ENCODE data around the gene TXLNB.

TXLNB gene

DNA sequence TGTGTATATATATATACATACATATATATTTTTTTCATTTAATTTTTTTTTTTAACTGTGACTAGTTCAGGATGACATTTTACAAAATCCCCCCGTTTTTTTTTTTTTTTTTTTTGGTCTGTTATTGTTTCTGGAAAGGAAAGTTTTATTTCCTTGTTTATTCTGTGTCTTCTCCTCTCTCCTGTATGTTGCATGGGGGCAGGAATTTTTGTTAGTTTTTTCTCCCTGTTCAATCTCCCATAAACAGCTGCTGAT, 32.4 kb upstream of the TXLNB start:
- Mint-ChIP-seq H3K4me1 (peaks cover 35% of the 10 kb centered on the region), H3K9me3 (peaks cover 19% of the 10 kb centered on the region), H3K27ac (peak overlapping the region; percentile 95), H3K27me3 (peaks cover 2% of the 10 kb centered on the region), H3K36me3 (ENCODE audit: low read depth) (peaks cover 11% of the 10 kb centered on the region), H3K4me3 (peak overlapping the region; percentile 70)
- no peak for DNase-seq
- no peak for ATAC-seq

DNA sequence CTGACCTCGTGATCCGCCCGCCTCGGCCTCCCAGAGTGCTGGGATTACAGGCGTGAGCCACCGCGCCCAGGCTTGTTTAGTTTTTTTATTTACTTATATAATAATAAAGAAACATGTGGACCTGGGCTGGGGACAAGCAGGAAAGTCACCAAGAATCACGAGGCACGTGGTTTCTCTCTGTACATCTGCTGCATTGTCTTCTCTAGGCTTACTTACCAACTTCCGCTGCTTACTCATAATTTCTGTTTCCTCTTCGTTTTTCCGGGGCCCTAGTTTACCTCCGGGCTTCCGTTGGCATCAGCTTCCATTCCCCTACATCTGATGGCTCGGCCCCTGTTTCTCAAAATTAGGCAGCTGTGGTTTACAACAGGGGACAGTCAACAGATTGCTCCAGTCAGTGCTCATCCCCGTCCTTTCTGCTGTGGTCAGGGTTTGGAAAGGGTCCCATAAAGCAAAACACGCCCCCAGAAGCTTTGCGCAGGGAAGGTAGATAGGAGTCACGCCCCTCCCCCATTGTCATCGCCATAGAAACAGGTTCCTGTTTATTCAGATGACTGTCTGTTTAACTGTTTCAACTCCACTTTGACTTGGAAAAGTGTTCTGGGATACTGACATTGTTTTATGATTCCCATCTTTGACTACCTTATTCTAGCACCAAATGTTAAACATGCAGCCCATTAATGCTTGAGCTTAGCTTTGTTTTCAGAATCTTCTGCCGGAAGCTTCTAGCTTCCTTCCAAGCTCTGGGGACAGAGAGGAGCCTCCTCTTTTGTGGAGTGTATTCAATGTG, 31.9 kb upstream of the TXLNB start:
- DNase-seq = peak; percentile 74
- Mint-ChIP-seq H3K27ac (peak overlapping the region; percentile 95), H3K27me3 (peaks cover 2% of the 10 kb centered on the region), H3K9me3 (peaks cover 15% of the 10 kb centered on the region), H3K4me3 (peak overlapping the region; percentile 70), H3K4me1 (peaks cover 34% of the 10 kb centered on the region), H3K36me3 (ENCODE audit: low read depth) (peaks cover 11% of the 10 kb centered on the region)
- peak; percentile 94 for ATAC-seq

DNA sequence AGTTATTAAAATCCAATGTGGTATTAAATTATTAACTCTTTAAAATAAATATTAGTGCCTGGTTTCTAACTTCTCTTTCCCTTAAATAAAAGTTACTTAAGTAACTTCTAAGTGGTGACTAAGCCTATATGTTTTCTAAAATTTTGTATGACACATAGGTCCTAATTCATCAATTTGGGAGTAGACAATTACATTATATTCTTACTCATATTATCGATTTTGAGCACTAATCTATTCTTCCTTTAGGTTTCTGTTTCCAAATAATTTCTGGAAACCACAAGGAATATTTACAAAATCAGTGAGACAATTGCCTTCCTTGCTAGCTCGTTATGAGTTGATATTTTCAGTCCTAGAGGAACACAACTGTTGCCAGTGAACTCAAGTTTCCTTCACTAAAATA, 28.3 kb upstream of the TXLNB start:
- peaks cover 11% of the 10 kb centered on the region for H3K36me3 Mint-ChIP-seq (ENCODE audit: low read depth)
- ATAC-seq (no peak), DNase-seq (no peak)
- H3K27me3 Mint-ChIP-seq = peaks cover 2% of the 10 kb centered on the region
- H3K4me3 Mint-ChIP-seq = no peak overlapping the region
- H3K9me3 Mint-ChIP-seq = peaks cover 12% of the 10 kb centered on the region
- H3K27ac Mint-ChIP-seq = no peak overlapping the region
- peaks cover 33% of the 10 kb centered on the region for H3K4me1 Mint-ChIP-seq

DNA sequence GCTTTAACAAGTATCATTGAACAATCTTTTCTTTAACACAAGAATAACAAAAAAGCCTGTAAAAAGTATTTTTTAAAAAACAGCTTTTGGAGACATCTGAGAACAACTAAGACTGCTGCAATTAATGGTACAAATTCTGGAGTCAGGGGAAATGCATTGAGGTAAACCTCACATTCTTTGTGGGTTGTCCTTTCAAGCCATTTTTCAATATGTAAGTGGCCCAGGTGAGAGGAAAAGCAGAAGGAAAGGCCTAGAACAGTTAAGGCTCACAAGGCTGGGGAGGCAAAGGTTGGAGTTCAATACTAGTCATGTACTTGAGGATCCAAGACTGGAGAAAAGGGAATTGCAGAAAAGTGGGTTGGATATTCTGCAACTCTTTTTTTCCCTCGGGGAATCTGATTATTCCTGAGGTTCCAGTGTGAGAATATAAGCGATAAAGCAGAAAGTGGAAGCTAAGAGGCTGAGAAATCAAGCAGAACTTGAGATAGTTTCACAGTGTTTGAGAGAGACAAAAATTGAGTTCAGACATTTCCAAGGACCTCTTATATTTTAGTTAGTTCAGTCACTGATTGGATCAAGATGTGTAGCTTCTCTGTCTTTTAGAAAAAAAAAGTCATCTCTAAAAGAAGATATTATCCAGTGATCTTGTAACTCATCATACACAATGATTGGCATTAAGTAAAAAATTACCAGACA, 25.0 kb upstream of the TXLNB start:
- DNase-seq (no peak), ATAC-seq (no peak)
- no peak overlapping the region for H3K4me3 Mint-ChIP-seq
- H3K27me3 Mint-ChIP-seq = no peaks in the 10 kb centered on the region
- H3K27ac Mint-ChIP-seq = no peak overlapping the region
- peaks cover 10% of the 10 kb centered on the region for H3K4me1 Mint-ChIP-seq
- H3K36me3 Mint-ChIP-seq (ENCODE audit: low read depth) = no peaks in the 10 kb centered on the region
- H3K9me3 Mint-ChIP-seq = peaks cover 3% of the 10 kb centered on the region

DNA sequence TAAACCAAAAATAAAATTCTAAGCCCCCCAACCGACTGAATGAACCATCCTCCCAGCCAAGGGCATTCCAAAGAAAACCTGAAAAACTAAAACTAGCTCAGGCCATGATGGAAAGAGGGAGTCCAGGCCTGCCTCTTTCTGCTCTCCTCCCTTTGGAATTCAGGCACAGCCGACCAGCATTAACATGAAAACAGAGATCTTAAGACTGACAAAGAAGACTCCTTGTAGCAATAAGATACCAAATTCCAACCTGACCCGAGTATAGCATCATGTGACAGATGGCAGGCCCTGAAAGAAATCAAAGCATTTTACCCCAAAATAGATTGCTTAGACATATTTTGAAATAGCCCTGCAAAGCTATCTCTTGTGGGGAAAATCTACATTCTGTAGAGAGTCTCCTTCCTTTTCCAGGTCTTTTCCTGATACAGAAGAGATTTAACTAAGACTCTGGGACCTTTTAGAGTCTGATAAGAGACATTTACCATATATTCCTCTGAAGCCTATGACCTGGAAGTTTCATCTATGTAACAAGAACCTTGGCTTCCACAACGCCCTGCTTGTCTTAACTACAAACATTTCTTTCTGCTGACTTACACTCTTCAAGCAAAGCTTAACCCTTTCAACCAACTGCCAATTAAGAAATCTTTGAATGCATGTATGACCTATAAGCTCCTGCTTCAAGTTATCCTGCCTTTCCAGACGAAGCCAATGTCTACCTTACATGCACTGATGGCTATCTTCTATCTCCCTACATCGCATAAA, 22.2 kb upstream of the TXLNB start:
- no peaks in the 10 kb centered on the region for H3K27me3 Mint-ChIP-seq
- H3K36me3 Mint-ChIP-seq (ENCODE audit: low read depth) = no peaks in the 10 kb centered on the region
- H3K4me1 Mint-ChIP-seq = peaks cover 12% of the 10 kb centered on the region
- H3K9me3 Mint-ChIP-seq = peaks cover 3% of the 10 kb centered on the region
- DNase-seq (no peak), ATAC-seq (no peak)
- H3K4me3 Mint-ChIP-seq = no peak overlapping the region
- no peak overlapping the region for H3K27ac Mint-ChIP-seq

DNA sequence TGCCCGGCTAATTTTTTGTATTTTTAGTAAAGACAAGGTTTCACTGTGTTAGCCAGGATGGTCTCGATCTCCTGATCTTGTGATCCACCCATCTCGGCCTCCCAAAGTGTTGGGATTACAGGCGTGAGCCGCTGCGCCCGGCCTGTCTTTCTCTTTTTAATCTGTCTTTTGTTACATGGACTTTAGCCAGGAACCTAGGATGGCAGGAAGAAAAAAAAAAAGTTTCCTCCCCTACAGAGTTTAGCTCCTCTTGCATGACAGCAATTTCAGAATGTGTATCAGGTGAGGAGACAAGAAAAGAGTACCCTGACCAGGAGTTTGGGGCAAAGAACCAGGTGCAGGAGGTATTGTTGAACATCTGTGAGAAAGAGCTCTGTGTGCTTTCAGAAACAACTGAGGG, 21.4 kb upstream of the TXLNB start:
- ATAC-seq (no peak), DNase-seq (no peak)
- Mint-ChIP-seq H3K36me3 (ENCODE audit: low read depth) (no peaks in the 10 kb centered on the region), H3K27me3 (no peaks in the 10 kb centered on the region), H3K4me1 (peaks cover 19% of the 10 kb centered on the region), H3K4me3 (no peak overlapping the region), H3K9me3 (peaks cover under 1% of the 10 kb centered on the region), H3K27ac (no peak overlapping the region)

DNA sequence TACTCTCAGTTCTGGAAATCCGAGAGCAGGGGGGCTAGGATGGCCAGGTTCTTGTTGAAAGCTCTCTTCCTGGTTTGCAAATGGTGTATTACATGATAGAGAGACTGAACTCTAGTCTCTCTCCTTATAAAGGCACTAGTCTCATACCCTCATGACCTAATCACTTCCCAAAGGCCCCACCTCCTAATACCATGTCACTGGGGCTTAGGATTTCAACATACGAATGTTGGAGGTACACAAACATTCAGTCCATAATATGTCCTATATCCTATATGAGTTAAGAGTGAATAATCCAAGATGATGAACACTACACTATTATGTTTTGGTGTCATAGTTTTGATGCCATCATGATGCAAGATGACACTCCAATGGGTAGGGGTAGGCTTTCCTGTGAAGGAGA, 20.0 kb upstream of the TXLNB start:
- Mint-ChIP-seq H3K4me3 (no peak overlapping the region), H3K9me3 (no peaks in the 10 kb centered on the region), H3K27ac (no peak overlapping the region), H3K36me3 (ENCODE audit: low read depth) (no peaks in the 10 kb centered on the region), H3K27me3 (no peaks in the 10 kb centered on the region), H3K4me1 (peaks cover 24% of the 10 kb centered on the region)
- no peak for ATAC-seq
- no peak for DNase-seq

DNA sequence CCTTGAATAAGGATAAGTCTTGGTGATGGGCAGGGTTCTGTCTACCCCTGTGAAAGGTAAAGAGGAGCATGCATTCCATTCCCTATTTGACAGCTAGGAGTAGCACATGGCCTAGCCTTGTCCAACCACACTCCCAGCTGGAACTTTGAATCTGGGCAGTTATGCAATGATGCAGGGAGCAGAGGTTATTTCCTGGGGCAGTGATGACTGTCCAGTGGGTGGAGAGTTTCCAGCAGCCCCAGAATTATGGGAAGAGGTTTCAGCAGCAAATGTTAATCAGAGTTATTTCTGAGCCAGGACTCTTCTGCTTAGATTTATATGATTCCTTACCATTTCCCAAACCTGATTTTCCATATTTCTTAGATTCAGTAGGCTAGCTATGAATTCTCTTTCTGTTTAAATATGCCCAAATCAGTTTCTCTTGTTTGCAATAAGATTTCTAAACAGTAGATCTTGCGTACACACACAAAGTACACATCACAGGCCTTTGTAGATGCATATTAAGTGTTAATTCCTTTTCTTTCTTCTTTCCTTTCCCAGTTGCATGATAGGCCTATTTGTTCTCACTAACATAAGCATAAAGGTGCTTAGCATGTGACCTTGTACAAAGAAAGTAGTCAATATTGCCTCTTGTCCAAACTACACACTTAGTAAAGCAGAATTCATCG, 17.3 kb upstream of the TXLNB start:
- DNase-seq (no peak), ATAC-seq (peak; percentile 33)
- peaks cover 17% of the 10 kb centered on the region for H3K4me1 Mint-ChIP-seq
- H3K27ac Mint-ChIP-seq = no peak overlapping the region
- no peaks in the 10 kb centered on the region for H3K27me3 Mint-ChIP-seq
- no peaks in the 10 kb centered on the region for H3K36me3 Mint-ChIP-seq (ENCODE audit: low read depth)
- no peaks in the 10 kb centered on the region for H3K9me3 Mint-ChIP-seq
- H3K4me3 Mint-ChIP-seq = no peak overlapping the region

DNA sequence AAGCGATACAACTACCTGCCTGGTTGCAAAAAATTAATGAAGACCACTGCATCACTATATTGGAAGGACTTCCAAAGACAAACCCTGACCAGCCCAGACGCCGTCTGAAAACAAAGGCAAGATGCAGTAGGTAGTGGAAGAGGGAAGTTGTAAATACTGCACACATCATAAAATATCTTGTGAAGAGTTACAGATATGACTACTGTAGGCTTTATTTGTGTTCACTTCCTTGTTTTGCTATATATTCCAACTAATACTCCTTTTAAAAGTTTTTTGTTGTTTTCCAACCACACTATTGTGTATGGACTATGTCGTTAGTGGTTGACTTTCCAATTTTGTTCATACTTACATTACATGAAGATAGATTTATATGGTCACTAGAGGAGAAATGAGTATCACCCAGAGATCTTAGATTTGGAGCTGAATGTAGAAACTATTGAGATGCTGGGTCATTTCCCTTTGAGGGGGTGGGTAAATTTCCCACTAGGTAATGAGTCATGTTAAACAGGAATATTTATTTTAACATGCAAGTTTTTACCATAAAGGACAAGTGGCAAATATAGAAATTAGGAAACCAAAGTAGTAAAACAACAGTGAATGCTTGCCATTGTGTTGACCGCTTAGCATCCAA, 16.6 kb upstream of the TXLNB start:
- H3K27ac Mint-ChIP-seq = peak overlapping the region; percentile 78
- peak; percentile 72 for ATAC-seq

DNA sequence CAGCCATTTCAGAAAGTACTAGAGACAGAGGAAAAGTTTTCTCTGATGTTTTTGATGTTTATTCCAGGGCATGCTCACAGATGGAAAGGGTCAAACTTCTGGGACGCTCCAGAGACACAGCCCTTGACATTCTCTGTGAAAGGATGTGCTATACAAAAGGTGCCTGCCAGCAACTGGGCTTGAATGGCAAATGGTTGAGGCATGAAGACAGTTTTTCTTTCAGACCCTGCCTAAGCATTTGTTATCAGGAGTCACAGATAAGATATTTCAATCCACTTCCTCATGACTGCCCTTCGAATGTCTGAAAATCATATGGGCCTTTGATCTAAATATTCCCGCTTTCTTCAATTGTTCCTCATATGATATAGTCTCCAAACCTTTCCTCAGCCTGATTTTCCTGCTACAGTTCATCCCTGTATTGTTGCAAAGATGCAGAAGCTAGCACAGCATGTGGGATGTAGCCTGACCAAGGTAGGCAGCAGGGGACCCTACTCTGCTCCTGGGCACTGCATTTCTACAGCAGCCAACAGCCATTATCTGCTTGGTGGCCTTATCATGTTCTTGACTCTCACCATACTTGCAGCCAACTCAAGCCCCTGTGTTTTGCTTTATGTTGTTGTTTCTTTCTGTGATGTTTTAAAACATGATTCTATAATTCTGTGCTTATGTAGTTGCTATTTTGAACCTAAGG, 14.6 kb upstream of the TXLNB start:
- Mint-ChIP-seq H3K27ac (no peak overlapping the region), H3K9me3 (no peaks in the 10 kb centered on the region), H3K4me1 (peaks cover 20% of the 10 kb centered on the region), H3K27me3 (no peaks in the 10 kb centered on the region), H3K4me3 (no peak overlapping the region), H3K36me3 (ENCODE audit: low read depth) (no peaks in the 10 kb centered on the region)
- ATAC-seq = no peak
- DNase-seq = no peak

More for the DNA sequence above, 16.6 kb upstream of the TXLNB start:
- no peaks in the 10 kb centered on the region for H3K27me3 Mint-ChIP-seq
- H3K4me3 Mint-ChIP-seq = no peak overlapping the region
- H3K36me3 Mint-ChIP-seq (ENCODE audit: low read depth) = no peaks in the 10 kb centered on the region
- no peak for DNase-seq
- no peaks in the 10 kb centered on the region for H3K9me3 Mint-ChIP-seq
- H3K4me1 Mint-ChIP-seq = peaks cover 17% of the 10 kb centered on the region

DNA sequence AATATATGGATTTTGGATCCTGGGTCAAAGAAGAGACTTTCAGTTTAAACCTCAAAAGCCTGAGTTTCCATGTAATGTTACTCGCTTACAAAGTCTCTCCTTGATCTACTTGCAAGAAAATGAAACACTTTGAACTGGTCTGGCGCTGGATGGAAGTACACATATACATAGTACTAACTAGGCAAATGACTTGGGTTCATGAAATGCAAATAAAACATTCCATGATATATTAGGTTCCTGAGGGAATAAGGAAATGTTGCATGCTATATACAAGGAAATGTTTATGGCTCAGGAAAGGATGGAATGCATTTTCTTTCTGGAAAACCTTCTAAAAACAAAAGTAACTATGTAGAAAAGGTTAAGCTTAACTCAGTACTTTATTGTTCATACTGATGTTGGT, 11.4 kb upstream of the TXLNB start:
- DNase-seq (no peak), ATAC-seq (no peak)
- H3K4me3 Mint-ChIP-seq = no peak overlapping the region
- no peaks in the 10 kb centered on the region for H3K27me3 Mint-ChIP-seq
- H3K4me1 Mint-ChIP-seq = peaks cover 7% of the 10 kb centered on the region
- no peaks in the 10 kb centered on the region for H3K9me3 Mint-ChIP-seq
- H3K36me3 Mint-ChIP-seq (ENCODE audit: low read depth) = no peaks in the 10 kb centered on the region
- no peak overlapping the region for H3K27ac Mint-ChIP-seq

DNA sequence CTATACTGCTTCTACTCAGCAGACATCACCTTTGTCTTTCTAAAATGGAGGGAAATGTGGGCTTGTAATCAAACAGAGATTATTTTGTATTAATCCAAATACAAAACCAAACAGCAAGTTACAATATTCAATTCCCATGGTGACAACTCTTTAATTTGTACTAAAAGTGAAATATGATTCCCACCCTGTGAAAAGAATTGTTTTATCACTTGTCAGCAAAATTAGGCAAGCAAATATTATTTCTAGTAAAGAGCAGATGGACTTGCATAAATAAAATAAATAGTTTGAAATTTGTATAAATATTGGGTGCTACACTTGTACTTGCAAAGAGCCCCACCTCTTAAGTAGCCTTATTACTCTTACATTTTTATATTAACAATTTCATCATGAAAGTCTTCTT, 6.1 kb upstream of the TXLNB start:
- no peaks in the 10 kb centered on the region for H3K27me3 Mint-ChIP-seq
- peaks cover 43% of the 10 kb centered on the region for H3K4me1 Mint-ChIP-seq
- no peak for ATAC-seq
- no peaks in the 10 kb centered on the region for H3K36me3 Mint-ChIP-seq (ENCODE audit: low read depth)
- H3K9me3 Mint-ChIP-seq = no peaks in the 10 kb centered on the region
- no peak overlapping the region for H3K27ac Mint-ChIP-seq
- no peak for DNase-seq
- H3K4me3 Mint-ChIP-seq = no peak overlapping the region

DNA sequence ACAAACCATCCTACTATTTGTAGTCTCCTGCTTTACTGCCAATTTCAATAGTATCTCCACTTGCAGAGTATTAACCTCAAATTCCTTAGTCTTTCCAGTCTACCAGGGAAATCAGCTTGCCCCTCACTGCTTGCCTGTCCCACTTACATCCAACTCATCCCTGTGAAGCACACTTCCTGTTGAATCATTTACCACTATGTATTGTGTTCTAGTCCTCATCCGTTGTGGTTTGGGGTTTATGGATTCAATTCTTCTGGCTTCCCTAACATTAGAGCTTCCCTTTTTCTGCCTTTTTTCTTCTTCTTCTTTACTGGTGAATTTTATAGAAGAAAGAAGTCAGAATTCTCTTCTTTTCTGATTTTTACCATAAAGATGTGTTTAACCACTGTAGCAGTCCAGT, 5.1 kb upstream of the TXLNB start:
- DNase-seq (no peak), ATAC-seq (no peak)
- Mint-ChIP-seq H3K4me1 (peaks cover 53% of the 10 kb centered on the region), H3K9me3 (no peaks in the 10 kb centered on the region), H3K27me3 (peaks cover under 1% of the 10 kb centered on the region), H3K4me3 (no peak overlapping the region), H3K27ac (no peak overlapping the region), H3K36me3 (ENCODE audit: low read depth) (no peaks in the 10 kb centered on the region)

DNA sequence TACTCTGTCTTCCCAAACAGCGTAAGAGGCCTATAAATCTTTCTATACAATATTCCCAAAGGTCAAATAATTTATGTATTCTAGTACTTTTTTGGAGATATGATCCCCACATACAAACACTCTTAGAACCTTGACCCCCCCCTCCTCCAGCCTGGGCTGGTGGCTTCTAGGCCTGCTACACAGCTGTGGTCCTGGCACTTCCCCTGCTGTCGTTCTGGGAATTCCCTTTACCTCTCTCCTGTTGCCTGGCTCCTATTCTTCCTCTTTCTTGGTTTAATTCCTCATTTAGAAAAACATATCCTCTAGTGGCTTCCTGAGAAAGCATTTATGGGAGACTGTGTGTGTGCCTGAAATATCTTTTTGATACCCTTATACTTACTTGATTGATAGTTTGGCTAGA, 4.1 kb upstream of the TXLNB start:
- no peaks in the 10 kb centered on the region for H3K36me3 Mint-ChIP-seq (ENCODE audit: low read depth)
- H3K9me3 Mint-ChIP-seq = no peaks in the 10 kb centered on the region
- no peak overlapping the region for H3K4me3 Mint-ChIP-seq
- peaks cover 64% of the 10 kb centered on the region for H3K4me1 Mint-ChIP-seq
- ATAC-seq (no peak), DNase-seq (no peak)
- H3K27ac Mint-ChIP-seq = no peak overlapping the region
- H3K27me3 Mint-ChIP-seq = peaks cover 3% of the 10 kb centered on the region
